H1 (cell line): ENCODE results near the gene KLF2. TPM values are rescaled to one million over a fixed set of nuclear protein-coding genes. Genes with fewer than 3 reads are reported as not detected.
"Not testable (repeated sequence)": the region's sequence is repeated elsewhere in the genome, so short reads cannot be mapped to it uniquely, and the experiment has no call there.

ENCODE experiments used
- CTCF ChIA-PET: fragments of 300-600 bp; sonication (Branson Sonifier 250); formaldehyde crosslinking; loops from one replicate; lab custom pipeline; 2021; ENCODE audit not compliant: partially characterized antibody; lab: Charles Lee
- POLR2A ChIA-PET: fragments of 300-600 bp; sonication (Branson Sonifier 250); formaldehyde crosslinking; loops from one replicate; lab custom pipeline; 2021; ENCODE audit warnings: inconsistent platforms; ENCODE audit not compliant: partially characterized antibody; lab: Charles Lee
- DNase-seq, 2 experiments: peaks; one replicate each; pipeline versions ENCODE4 v3.0.0 to v3.0.0-alpha.2; 2010 to 2022; ENCODE audit warnings: low spot score in 2 of 2, low read depth in 1 of 2, mixed read lengths in 1 of 2
- FAIRE-seq: peaks from 2 replicates; lab custom pipeline; 2011; peaks lifted over from hg19 to GRCh38; lab: Jason Lieb, UNC
- H2AFZ ChIP-seq: 2 replicates; pipeline ENCODE4 v1.8.1; 2012; ENCODE audit warnings: low read length, inconsistent platforms
- H2AK5ac ChIP-seq: 2 replicates; pipeline ENCODE4 v1.6.1; 2013; ENCODE audit warnings: low read depth, low read length
- H2BK120ac ChIP-seq: replicated peaks from 2 replicates; pipeline ENCODE3; 2013; ENCODE audit warnings: low read depth, low read length, inconsistent platforms
- H2BK12ac ChIP-seq: 2 replicates; pipeline ENCODE4 v1.6.1; 2013; ENCODE audit warnings: low read depth, low read length
- H2BK15ac ChIP-seq: 2 replicates; pipeline ENCODE4 v1.6.1; 2013; ENCODE audit warnings: low read length
- H2BK20ac ChIP-seq: 2 replicates; pipeline ENCODE4 v1.6.1; 2013; ENCODE audit warnings: low read length
- H2BK5ac ChIP-seq: 2 replicates; pipeline ENCODE4 v1.6.1; 2013; ENCODE audit warnings: low read depth, low read length
- H3K14ac ChIP-seq: 2 replicates; pipeline ENCODE4 v1.6.1; 2013; ENCODE audit warnings: inconsistent platforms; ENCODE audit not compliant: insufficient read length
- H3K18ac ChIP-seq: 2 replicates; pipeline ENCODE4 v1.6.1; 2013; ENCODE audit warnings: low read length; ENCODE audit errors: extremely low read depth
- H3K23ac ChIP-seq: 2 replicates; pipeline ENCODE4 v1.6.1; 2013; ENCODE audit warnings: inconsistent platforms; ENCODE audit not compliant: insufficient read length
- H3K23me2 ChIP-seq: 2 replicates; pipeline ENCODE4 v1.6.1; 2013; ENCODE audit warnings: low read depth, low read length
- H3K27ac ChIP-seq: 2 replicates; pipeline ENCODE4 v1.6.1; 2011; ENCODE audit warnings: low read depth, low read length, inconsistent platforms
- H3K27me3 ChIP-seq, 4 experiments: replicated peaks in 1 of 4; 1 replicate in 1 of 4; 2 replicates in 3 of 4; pipeline versions ENCODE4 v1.6.1 to v1.8.1; 2011 to 2013; ENCODE audit warnings: low read length in 3 of 4, mild to moderate bottlenecking in 3 of 4, inconsistent platforms in 2 of 4, mixed read lengths in 2 of 4, moderate library complexity in 1 of 4; ENCODE audit not compliant: control insufficient read depth in 3 of 4, insufficient read depth in 3 of 4; ENCODE audit errors: extremely low read depth in 1 of 4
- H3K36me3 ChIP-seq, 4 experiments: 2 replicates each; pipeline versions ENCODE4 v1.6.1 to v1.8.1; 2011 to 2013; ENCODE audit warnings: mild to moderate bottlenecking in 4 of 4, low read length in 3 of 4, moderate library complexity in 2 of 4, control low read depth in 1 of 4, inconsistent platforms in 1 of 4; ENCODE audit not compliant: insufficient read depth in 4 of 4, control insufficient read depth in 2 of 4
- H3K4ac ChIP-seq: replicated peaks from 2 replicates; pipeline ENCODE3; 2013; ENCODE audit warnings: low read length, low read depth, mixed read lengths, inconsistent platforms; ENCODE audit not compliant: insufficient read length
- H3K4me1 ChIP-seq, 4 experiments: replicated peaks in 1 of 4; 1 replicate in 1 of 4; 2 replicates in 3 of 4; pipeline versions ENCODE4 v1.6.1 to v1.8.1; 2011 to 2013; ENCODE audit warnings: low read length in 3 of 4, inconsistent platforms in 2 of 4, mixed read lengths in 1 of 4; ENCODE audit not compliant: insufficient read depth in 4 of 4, control insufficient read depth in 3 of 4
- H3K4me2 ChIP-seq, 2 experiments: 2 replicates each; pipeline versions ENCODE4 v1.6.1 to v1.8.1; 2011 to 2013; ENCODE audit warnings: low read depth in 2 of 2, low read length in 2 of 2, control low read depth in 1 of 2, inconsistent platforms in 1 of 2, mild to moderate bottlenecking in 1 of 2; ENCODE audit not compliant: insufficient read depth in 1 of 2
- H3K4me3 ChIP-seq, 4 experiments: fragments of 200-600, 300-600 bp in 1 of 4; sonication (generic), shearing (Covaris generic), sonication (Bioruptor Twin) in 1 of 4; 2 replicates each; pipeline versions ENCODE4 v1.5.1 to v1.8.1; 2011 to 2016; ENCODE audit warnings: low read length in 4 of 4, low read depth in 3 of 4, control low read depth in 2 of 4, inconsistent platforms in 2 of 4, mild to moderate bottlenecking in 2 of 4, mixed read lengths in 1 of 4, moderate library complexity in 1 of 4; ENCODE audit not compliant: insufficient read depth in 2 of 4; ENCODE audit errors: extremely low read depth in 1 of 4
- H3K56ac ChIP-seq: replicated peaks from 2 replicates; pipeline ENCODE3; 2013; ENCODE audit warnings: low read depth, mild to moderate bottlenecking, mixed read lengths, low read length, inconsistent platforms; ENCODE audit not compliant: insufficient read length
- H3K79me1 ChIP-seq: 2 replicates; pipeline ENCODE4 v1.6.1; 2013; ENCODE audit warnings: low read depth, low read length, control low read depth
- H3K79me2 ChIP-seq, 2 experiments: 2 replicates each; pipeline versions ENCODE4 v1.6.1 to v1.8.1; 2012 to 2013; ENCODE audit warnings: low read length in 2 of 2, mild to moderate bottlenecking in 2 of 2, inconsistent platforms in 1 of 2; ENCODE audit not compliant: insufficient read depth in 2 of 2, control insufficient read depth in 1 of 2
- H3K9ac ChIP-seq, 4 experiments: replicated peaks in 1 of 4; 1 replicate in 1 of 4; 2 replicates in 3 of 4; pipeline versions ENCODE4 v1.6.1 to v1.8.1; 2011 to 2013; ENCODE audit warnings: low read depth in 3 of 4, low read length in 3 of 4, control low read depth in 2 of 4, mild to moderate bottlenecking in 2 of 4, moderate library complexity in 2 of 4, inconsistent platforms in 1 of 4; ENCODE audit errors: extremely low read depth in 1 of 4
- H3K9me3 ChIP-seq, 2 experiments: 2 replicates each; pipeline versions ENCODE4 v1.6.1 to v1.8.1; 2012 to 2013; ENCODE audit warnings: mild to moderate bottlenecking in 2 of 2, moderate library complexity in 2 of 2, control low read depth in 1 of 2, inconsistent platforms in 1 of 2, low read depth in 1 of 2, low read length in 1 of 2, mixed read lengths in 1 of 2; ENCODE audit not compliant: insufficient read depth in 2 of 2
- H4K20me1 ChIP-seq, 2 experiments: replicated peaks in 1 of 2; 2 replicates each; pipeline versions ENCODE3 to v1.8.1; 2011 to 2013; ENCODE audit warnings: inconsistent platforms in 2 of 2, low read length in 2 of 2, mild to moderate bottlenecking in 1 of 2; ENCODE audit not compliant: insufficient read depth in 2 of 2, control insufficient read depth in 1 of 2
- H4K5ac ChIP-seq: 2 replicates; pipeline ENCODE4 v1.6.1; 2013; ENCODE audit warnings: low read length, low read depth, mixed read lengths, inconsistent platforms; ENCODE audit not compliant: insufficient read length
- H4K8ac ChIP-seq: 2 replicates; pipeline ENCODE4 v1.8.0; 2013; ENCODE audit warnings: mild to moderate bottlenecking, moderate library complexity, low read length, inconsistent platforms; ENCODE audit not compliant: insufficient read depth; ENCODE audit errors: extremely low read depth
- H4K91ac ChIP-seq: replicated peaks from 2 replicates; pipeline ENCODE3; 2013; ENCODE audit warnings: low read length, mixed read lengths, inconsistent platforms; ENCODE audit not compliant: insufficient read length
- WGBS, 2 experiments: shearing (Covaris generic) in 1 of 2; methylation state at CpG; one replicate each; pipeline versions ENCODE4 v1.1.6 to v1.1.7; 2013 to 2015; ENCODE audit warnings: low lambda C conversion rate in 2 of 2, mixed read lengths in 2 of 2, inconsistent platforms in 1 of 2, low coverage in 1 of 2, missing lambda C conversion rate in 1 of 2; ENCODE audit not compliant: insufficient replicate concordance in 2 of 2, insufficient coverage in 1 of 2, insufficient read length in 1 of 2; ENCODE audit errors: extremely low coverage in 1 of 2, missing lambda C conversion rate in 1 of 2; 5-methylcytosine and 5-hydroxymethylcytosine counted together
- polyA plus RNA-seq, 7 experiments: library from polyadenylated mRNA; depleted of rRNA in 3 of 7; stranded (reverse) in 5 of 7; unstranded in 2 of 7; fragments of >200 nt in 5 of 7; fragments of 200-250 nt in 2 of 7; gene quantifications; 1 replicate in 5 of 7; 2 replicates in 1 of 7; 4 replicates in 1 of 7; pipeline versions ENCODE4 v1.2.1 to v1.2.3, GENCODE V29; 2011 to 2013; ENCODE audit warnings: missing spikeins in 2 of 7, mixed read lengths in 2 of 7
- total RNA-seq: library from RNA; stranded (reverse); fragmentation: NEBNext Ultra II Directional; extraction: Animal tissue kit (Norgen Biotek cat#: 25700); gene quantifications from 2 replicates; pipeline ENCODE4 v1.2.1, GENCODE V29; 2021

The KLF2 gene
- total and polyA plus RNA-seq, 2 of the 8 experiments (the other 6 are each of a cell fraction or from before 2014, with no cell fraction given): 0.19 to 0.33 TPM

- H3K4me2 ChIP-seq, H2BK12ac ChIP-seq, H4K8ac ChIP-seq, H3K79me1 ChIP-seq, H2AK5ac ChIP-seq, H3K4me3 ChIP-seq, H2BK5ac ChIP-seq, POLR2A ChIA-PET, H3K18ac ChIP-seq, H3K27ac ChIP-seq, H3K4ac ChIP-seq, H3K9me3 ChIP-seq, H2BK15ac ChIP-seq, H3K27me3 ChIP-seq, H3K9ac ChIP-seq, H2AFZ ChIP-seq, H4K5ac ChIP-seq, H2BK20ac ChIP-seq, DNase-seq, H4K20me1 ChIP-seq, FAIRE-seq, H2BK120ac ChIP-seq, H3K36me3 ChIP-seq, H3K56ac ChIP-seq, H4K91ac ChIP-seq, H3K79me2 ChIP-seq, H3K14ac ChIP-seq, H3K23ac ChIP-seq, H3K23me2 ChIP-seq: not testable (repeated sequence)
- H3K4me1 ChIP-seq: peaks cover 0 to 11% (median 7%) of the 10 kb centered on the region in 4 experiments; a peak in 4 of 7 replicates
- WGBS, 2 experiments: 97% methylated on average over 3 of the region's 3 CpGs; no CpG with 5 or more reads in 1 of the 2 experiments
- CTCF ChIA-PET: interaction anchor here (0.7 kb wide), 1 partner anchor 22 kb away, joined by 3 read pairs; no protein-coding TSS in a partner anchor
Measured at GRCh38 chr19:16285079-16285478, 39.5 kb upstream of the KLF2 start.
